Endothelial cell of umbilical vein (primary cell): ENCODE data around the gene GPAT2.
"Not testable (repeated sequence)": the region's sequence is repeated elsewhere in the genome, so short reads cannot be mapped to it uniquely, and the experiment has no call there.

Experiments
- EZH2 ChIP-seq: IDR thresholded peaks from 2 replicates; pipeline ENCODE4 v1.6.1; 2012; ENCODE audit warnings: borderline replicate concordance, low read depth, mild to moderate bottlenecking, moderate library complexity, low read length, inconsistent platforms; ENCODE audit not compliant: severe bottlenecking
- POLR2A ChIP-seq: IDR thresholded peaks from 2 replicates; pipeline ENCODE4 v1.6.1; 2012; ENCODE audit warnings: low read depth, mild to moderate bottlenecking, control low read depth, low read length
- TF ChIP-seq, protein P1 (sequence below), 2 donors: IDR thresholded peaks; 1 replicate in 1 of 2; 2 replicates in 1 of 2; pipeline ENCODE4 v1.5.1; 2011; ENCODE audit warnings: low read length in 2 of 2, mild to moderate bottlenecking in 2 of 2, moderate library complexity in 2 of 2, control low read depth in 1 of 2, inconsistent platforms in 1 of 2, low read depth in 1 of 2; ENCODE audit not compliant: insufficient read depth in 1 of 2; ENCODE audit errors: extremely low read depth in 1 of 2
- TF ChIP-seq, protein P2 (sequence below): IDR thresholded peaks from 2 replicates; pipeline ENCODE4 v1.6.1; 2011; ENCODE audit not compliant: insufficient read depth, insufficient read length

DNA sequence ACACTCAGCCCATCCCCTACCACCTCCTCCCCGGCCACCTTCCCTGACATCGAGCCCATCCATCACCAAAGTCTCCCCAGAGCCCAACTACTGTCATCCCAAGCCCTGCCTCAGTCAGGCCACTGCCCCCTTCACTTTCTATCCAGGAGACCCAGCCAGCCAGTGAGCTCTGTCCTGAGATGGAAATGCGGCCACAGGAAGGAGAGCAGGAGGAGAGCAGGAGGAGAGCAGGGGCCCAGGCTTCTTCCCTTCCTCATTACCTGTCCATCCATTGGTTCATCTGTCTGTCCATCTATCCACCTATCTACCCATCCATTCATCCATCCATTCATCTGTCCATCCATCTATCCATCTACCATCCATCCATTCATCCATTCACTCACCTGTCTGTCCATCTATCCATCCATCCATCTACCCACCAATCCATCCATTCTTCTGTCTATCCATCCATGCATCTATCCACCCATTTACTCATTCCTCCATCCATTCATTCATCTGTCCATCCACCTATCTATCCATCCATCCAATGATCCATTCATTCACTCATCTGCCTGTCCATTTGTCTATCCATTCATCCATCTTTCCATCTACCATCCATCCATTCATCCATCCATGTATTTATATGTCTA, 29.4 kb upstream of the GPAT2 start:
- TF ChIP-seq POLR2A, EZH2: not testable (repeated sequence)
- TF ChIP-seq, protein P1, sequence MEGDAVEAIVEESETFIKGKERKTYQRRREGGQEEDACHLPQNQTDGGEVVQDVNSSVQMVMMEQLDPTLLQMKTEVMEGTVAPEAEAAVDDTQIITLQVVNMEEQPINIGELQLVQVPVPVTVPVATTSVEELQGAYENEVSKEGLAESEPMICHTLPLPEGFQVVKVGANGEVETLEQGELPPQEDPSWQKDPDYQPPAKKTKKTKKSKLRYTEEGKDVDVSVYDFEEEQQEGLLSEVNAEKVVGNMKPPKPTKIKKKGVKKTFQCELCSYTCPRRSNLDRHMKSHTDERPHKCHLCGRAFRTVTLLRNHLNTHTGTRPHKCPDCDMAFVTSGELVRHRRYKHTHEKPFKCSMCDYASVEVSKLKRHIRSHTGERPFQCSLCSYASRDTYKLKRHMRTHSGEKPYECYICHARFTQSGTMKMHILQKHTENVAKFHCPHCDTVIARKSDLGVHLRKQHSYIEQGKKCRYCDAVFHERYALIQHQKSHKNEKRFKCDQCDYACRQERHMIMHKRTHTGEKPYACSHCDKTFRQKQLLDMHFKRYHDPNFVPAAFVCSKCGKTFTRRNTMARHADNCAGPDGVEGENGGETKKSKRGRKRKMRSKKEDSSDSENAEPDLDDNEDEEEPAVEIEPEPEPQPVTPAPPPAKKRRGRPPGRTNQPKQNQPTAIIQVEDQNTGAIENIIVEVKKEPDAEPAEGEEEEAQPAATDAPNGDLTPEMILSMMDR (IDR thresholded peaks at IDR 0.05; ENCODE audit: extremely low read depth in 1 of 2, insufficient read depth in 1 of 2, low read depth in 1 of 2, low read length in 2 of 2) = not testable (repeated sequence)
- TF ChIP-seq, protein P2, sequence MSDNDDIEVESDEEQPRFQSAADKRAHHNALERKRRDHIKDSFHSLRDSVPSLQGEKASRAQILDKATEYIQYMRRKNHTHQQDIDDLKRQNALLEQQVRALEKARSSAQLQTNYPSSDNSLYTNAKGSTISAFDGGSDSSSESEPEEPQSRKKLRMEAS = not testable (repeated sequence)
